Measurements from ENCODE around the gene KRTAP5-1. TPM values are rescaled to one million over a fixed set of nuclear protein-coding genes. Genes with fewer than 3 reads are reported as not detected.
A peak's percentile ranks its signal among the peaks of the same experiment; 100 is the strongest.
"Not testable (repeated sequence)": the region's sequence is repeated elsewhere in the genome, so short reads cannot be mapped to it uniquely, and the experiment has no call there.

KRTAP5-1 gene
- total and polyA plus RNA-seq, 7 experiments from 2014 or later = not detected

DNA sequence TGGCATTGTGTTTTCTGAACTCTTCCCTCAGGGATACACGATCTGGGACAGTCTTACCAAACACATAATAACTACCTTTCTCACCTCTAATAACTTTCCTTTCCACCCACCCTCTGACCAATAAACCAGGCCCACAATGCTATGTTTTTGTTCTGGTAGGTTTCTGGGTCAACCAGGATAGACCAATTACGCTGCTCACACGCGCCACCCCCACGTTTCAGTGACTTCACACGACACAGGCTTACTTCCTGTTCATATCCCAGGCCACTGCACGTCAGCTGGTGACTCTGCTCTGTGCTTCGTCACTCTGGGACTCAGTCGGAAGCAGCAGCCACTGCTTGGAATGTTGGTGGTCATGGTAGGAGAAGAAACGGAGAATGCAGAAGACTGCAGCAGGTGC lies 34.4 kb upstream of the KRTAP5-1 start:
- no peaks in the 10 kb centered on the region for H3K36me3 ChIP-seq (ENCODE audit: control insufficient read depth in 2 of 3, insufficient read depth in 3 of 3, low read length in 3 of 3)
- H3K27ac ChIP-seq (ENCODE audit: low read depth, low read length) = no peak overlapping the region
- ChIA-PET CTCF (interaction anchor here (0.6 kb wide), 1 partner anchor 96 kb away, joined by 4 read pairs; no protein-coding TSS in a partner anchor), POLR2A (no interaction called here)
- peak overlapping the region in 1 of 10 donors; percentile 64 for H3K4me3 Mint-ChIP-seq
- H3K4me1 ChIP-seq (ENCODE audit: control insufficient read depth in 2 of 2, insufficient read depth in 2 of 2, low read length in 2 of 2) = no peaks in the 10 kb centered on the region
- H3K27ac Mint-ChIP-seq = no peak overlapping the region
- peaks cover 0 to 5% (median 4%) of the 10 kb centered on the region in 7 donors for H3K4me1 Mint-ChIP-seq
- H3K27me3 ChIP-seq (ENCODE audit: control insufficient read depth in 2 of 2, insufficient read depth in 2 of 2, low read length in 2 of 2) = peaks cover 0 to under 1% of the 10 kb centered on the region in 2 donors
- ATAC-seq = peak; percentile 46
- peaks cover 4 to 46% (median 20%) of the 10 kb centered on the region in 5 donors for H3K27me3 Mint-ChIP-seq
- H3K9me3 Mint-ChIP-seq = peaks cover 0 to 2% (median 0%) of the 10 kb centered on the region in 11 donors
- no peak overlapping the region for H3K4me3 ChIP-seq (ENCODE audit: low read length)
- intact Hi-C loops (cut with micrococcal nuclease) = no loop called here
- no peaks in the 10 kb centered on the region for H3K9me3 ChIP-seq (ENCODE audit: control insufficient read depth in 2 of 3, low read length in 3 of 3)
- no peak for DNase-seq
- no peaks in the 10 kb centered on the region for H3K36me3 Mint-ChIP-seq

DNA sequence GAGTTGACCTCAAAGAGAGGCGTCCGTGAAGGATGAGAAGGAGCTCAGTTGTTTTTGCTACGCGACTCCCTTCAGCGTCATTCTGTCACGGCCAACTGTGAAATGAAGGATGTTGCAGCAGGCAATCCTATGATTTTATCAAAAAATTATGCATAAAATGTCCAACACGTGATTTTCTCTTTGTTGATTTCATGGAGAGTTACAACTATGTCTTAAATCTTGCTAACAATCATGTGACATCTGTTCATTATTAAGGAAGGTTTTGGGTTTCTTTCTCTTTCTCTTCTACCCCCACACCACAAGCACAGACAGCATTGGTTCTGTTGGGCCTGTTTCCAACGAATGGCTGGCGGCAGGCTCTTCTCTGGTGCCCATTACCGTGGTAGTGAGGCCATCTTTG lies 33.1 kb upstream of the KRTAP5-1 start:
- no peaks in the 10 kb centered on the region for H3K36me3 Mint-ChIP-seq
- DNase-seq = no peak
- H3K27me3 Mint-ChIP-seq = peaks cover 4 to 46% (median 26%) of the 10 kb centered on the region in 5 donors
- H3K27ac Mint-ChIP-seq = no peak overlapping the region
- ChIA-PET POLR2A (no interaction called here), CTCF (no interaction called here)
- Histone ChIP-seq H3K4me1 (ENCODE audit: control insufficient read depth in 2 of 2, insufficient read depth in 2 of 2, low read length in 2 of 2) (no peaks in the 10 kb centered on the region), H3K27me3 (ENCODE audit: control insufficient read depth in 2 of 2, insufficient read depth in 2 of 2, low read length in 2 of 2) (peaks cover 0 to 2% of the 10 kb centered on the region in 2 donors), H3K36me3 (ENCODE audit: control insufficient read depth in 2 of 3, insufficient read depth in 3 of 3, low read length in 3 of 3) (no peaks in the 10 kb centered on the region), H3K4me3 (ENCODE audit: low read length) (no peak overlapping the region), H3K9me3 (ENCODE audit: control insufficient read depth in 2 of 3, low read length in 3 of 3) (no peaks in the 10 kb centered on the region), H3K27ac (ENCODE audit: low read depth, low read length) (no peak overlapping the region)
- H3K9me3 Mint-ChIP-seq = peaks cover 0 to 2% (median 0%) of the 10 kb centered on the region in 11 donors
- no peak for ATAC-seq
- intact Hi-C loops (cut with micrococcal nuclease) = no loop called here
- no peak overlapping the region for H3K4me3 Mint-ChIP-seq
- H3K4me1 Mint-ChIP-seq = peaks cover 0 to 5% (median 4%) of the 10 kb centered on the region in 7 donors

DNA sequence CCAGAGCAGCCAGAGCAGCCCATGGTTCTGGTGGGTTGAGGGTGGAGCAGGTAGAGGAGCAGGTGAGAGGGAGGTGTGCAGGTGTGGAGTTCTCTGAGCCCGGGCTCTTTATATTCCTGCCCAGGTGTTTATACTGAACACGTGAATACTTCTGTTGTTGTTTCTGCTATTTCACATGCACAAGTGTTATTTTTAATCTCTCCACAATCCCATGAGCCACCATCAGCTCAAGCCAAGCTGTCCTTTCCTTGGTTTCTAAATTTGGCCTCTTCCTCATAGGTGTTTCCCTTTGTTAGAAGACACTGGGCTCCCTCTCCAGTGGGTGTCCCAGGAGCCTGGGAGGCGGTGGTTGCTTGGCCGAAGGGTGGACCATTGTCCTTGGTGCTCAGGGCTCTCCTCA lies 23.3 kb upstream of the KRTAP5-1 start, which contains the start of gene KRTAP5-3:
TSS of gene KRTAP5-3 (minus strand) at position 101 of the 400 bp plus-strand sequence. CDS start at position 23, 78 bp downstream.
- ATAC-seq (no peak), DNase-seq (no peak)
- H3K4me1 ChIP-seq (ENCODE audit: control insufficient read depth in 2 of 2, insufficient read depth in 2 of 2, low read length in 2 of 2) = no peaks in the 10 kb centered on the region
- peaks cover 0 to 4% of the 10 kb centered on the region in 2 donors for H3K27me3 ChIP-seq (ENCODE audit: control insufficient read depth in 2 of 2, insufficient read depth in 2 of 2, low read length in 2 of 2)
- no peak within 1 kb of the TSS for H3K27ac ChIP-seq (ENCODE audit: low read depth, low read length)
- no peaks in the 10 kb centered on the region for H3K36me3 ChIP-seq (ENCODE audit: control insufficient read depth in 2 of 3, insufficient read depth in 3 of 3, low read length in 3 of 3)
- ChIA-PET CTCF (no interaction called here), POLR2A (no interaction called here)
- H3K4me1 Mint-ChIP-seq = peaks cover 0 to 3% (median 0%) of the 10 kb centered on the region in 7 donors
- intact Hi-C loops (cut with micrococcal nuclease) = no loop called here
- H3K27me3 Mint-ChIP-seq = peaks cover 14 to 31% (median 26%) of the 10 kb centered on the region in 5 donors
- no peak within 1 kb of the TSS for H3K4me3 Mint-ChIP-seq
- H3K36me3 Mint-ChIP-seq = no peaks in the 10 kb centered on the region
- H3K9me3 ChIP-seq (ENCODE audit: control insufficient read depth in 2 of 3, low read length in 3 of 3) = no peaks in the 10 kb centered on the region
- peaks cover 0 to 3% (median 0%) of the 10 kb centered on the region in 11 donors for H3K9me3 Mint-ChIP-seq
- H3K4me3 ChIP-seq (ENCODE audit: low read length) = no peak within 1 kb of the TSS
- no peak within 1 kb of the TSS for H3K27ac Mint-ChIP-seq

DNA sequence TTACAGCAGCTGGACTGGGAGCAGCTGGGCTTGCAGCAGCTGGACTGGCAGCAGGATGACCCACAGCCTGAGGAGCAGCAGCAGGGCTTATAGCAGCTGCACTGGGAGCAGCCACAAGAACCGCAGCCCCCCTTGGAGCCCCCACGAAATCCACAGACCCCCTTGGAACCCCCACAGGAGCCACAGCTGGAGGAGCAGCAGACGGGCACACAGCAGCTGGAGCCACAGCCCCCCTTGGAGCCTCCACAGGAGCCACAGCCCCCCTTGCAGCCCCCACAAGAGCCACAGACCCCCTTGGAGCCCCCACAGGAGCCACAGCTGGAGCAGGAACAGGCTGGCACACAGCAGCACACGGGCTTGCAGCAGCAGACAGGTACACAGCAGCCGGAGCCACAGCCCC lies 22.8 kb upstream of the KRTAP5-1 start:
- H3K4me3 ChIP-seq (ENCODE audit: low read length); H3K9me3 ChIP-seq (ENCODE audit: control insufficient read depth in 2 of 3, low read length in 3 of 3); ATAC-seq; POLR2A ChIA-PET; H3K4me1 ChIP-seq (ENCODE audit: control insufficient read depth in 2 of 2, insufficient read depth in 2 of 2, low read length in 2 of 2); H3K27me3 ChIP-seq (ENCODE audit: control insufficient read depth in 2 of 2, insufficient read depth in 2 of 2, low read length in 2 of 2); H3K4me3 Mint-ChIP-seq; H3K36me3 Mint-ChIP-seq; DNase-seq; H3K27ac ChIP-seq (ENCODE audit: low read depth, low read length); H3K9me3 Mint-ChIP-seq; H3K36me3 ChIP-seq (ENCODE audit: control insufficient read depth in 2 of 3, insufficient read depth in 3 of 3, low read length in 3 of 3); H3K4me1 Mint-ChIP-seq; intact Hi-C loops (cut with micrococcal nuclease); H3K27ac Mint-ChIP-seq; CTCF ChIA-PET: not testable (repeated sequence)
- H3K27me3 Mint-ChIP-seq = peaks cover 19 to 36% (median 30%) of the 10 kb centered on the region in 5 donors

DNA sequence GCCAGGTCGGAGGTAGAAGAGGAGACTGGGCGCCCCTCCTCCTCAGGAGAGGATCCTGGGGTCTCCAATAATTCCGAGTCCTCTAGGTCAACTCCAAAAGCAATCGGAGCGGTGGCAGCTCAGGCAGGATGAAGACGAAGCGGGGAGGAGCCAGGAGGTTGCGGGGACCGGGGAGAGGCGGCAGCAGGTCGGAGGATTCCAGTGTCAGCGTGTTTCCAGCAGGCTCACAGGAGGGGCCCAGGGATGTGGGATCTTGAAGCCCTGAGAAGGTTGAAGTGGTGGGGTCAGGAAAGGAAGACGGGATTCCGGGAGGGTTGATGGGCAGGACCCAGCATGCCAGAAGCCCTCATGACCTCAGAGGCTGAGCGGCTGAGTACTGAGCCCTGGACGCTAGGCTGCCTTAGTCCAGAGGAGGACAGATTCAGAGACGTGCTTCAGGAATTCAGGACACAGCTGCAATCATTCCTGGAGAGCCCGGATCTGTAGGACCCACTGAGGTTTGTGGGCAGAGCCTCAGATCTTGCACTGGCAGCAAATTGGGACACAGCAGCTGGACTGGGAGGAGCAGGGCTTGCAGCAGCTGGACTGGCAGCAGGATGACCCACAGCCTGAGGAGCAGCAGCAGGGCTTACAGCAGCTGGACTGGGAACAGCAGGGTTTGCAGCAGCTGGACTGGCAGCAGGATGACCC lies 22.2 kb upstream of the KRTAP5-1 start:
- CTCF ChIA-PET; H3K27me3 ChIP-seq (ENCODE audit: control insufficient read depth in 2 of 2, insufficient read depth in 2 of 2, low read length in 2 of 2); H3K36me3 ChIP-seq (ENCODE audit: control insufficient read depth in 2 of 3, insufficient read depth in 3 of 3, low read length in 3 of 3); H3K4me3 ChIP-seq (ENCODE audit: low read length); intact Hi-C loops (cut with micrococcal nuclease); H3K4me1 ChIP-seq (ENCODE audit: control insufficient read depth in 2 of 2, insufficient read depth in 2 of 2, low read length in 2 of 2); H3K4me1 Mint-ChIP-seq; H3K27ac ChIP-seq (ENCODE audit: low read depth, low read length); H3K9me3 Mint-ChIP-seq; H3K36me3 Mint-ChIP-seq; ATAC-seq; H3K27ac Mint-ChIP-seq; POLR2A ChIA-PET; DNase-seq; H3K4me3 Mint-ChIP-seq; H3K9me3 ChIP-seq (ENCODE audit: control insufficient read depth in 2 of 3, low read length in 3 of 3): not testable (repeated sequence)
- H3K27me3 Mint-ChIP-seq = peaks cover 22 to 41% (median 32%) of the 10 kb centered on the region in 5 donors

DNA sequence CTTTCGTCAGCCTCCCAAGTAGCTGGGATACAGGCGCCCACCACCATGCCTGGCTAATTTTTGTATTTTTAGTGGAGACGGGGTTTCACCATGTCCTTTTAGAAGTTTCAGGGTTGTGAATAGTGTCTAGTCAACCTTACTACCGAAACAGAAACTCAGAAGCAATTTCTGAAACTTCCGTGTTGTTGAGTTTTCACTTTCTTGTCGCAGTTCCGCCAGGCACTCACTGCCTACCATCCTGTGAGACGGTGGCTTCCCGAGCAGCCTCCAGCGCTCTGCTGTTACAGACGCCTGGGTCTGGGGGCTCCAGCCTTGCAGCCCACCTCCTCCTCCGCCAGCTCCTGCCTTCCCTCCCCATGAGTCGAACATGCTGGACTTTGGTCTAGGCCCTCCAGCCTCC lies 20.8 kb upstream of the KRTAP5-1 start:
- DNase-seq; H3K27ac ChIP-seq (ENCODE audit: low read depth, low read length); H3K4me1 ChIP-seq (ENCODE audit: control insufficient read depth in 2 of 2, insufficient read depth in 2 of 2, low read length in 2 of 2); H3K4me3 Mint-ChIP-seq; H3K9me3 Mint-ChIP-seq; H3K4me3 ChIP-seq (ENCODE audit: low read length); H3K4me1 Mint-ChIP-seq; H3K36me3 ChIP-seq (ENCODE audit: control insufficient read depth in 2 of 3, insufficient read depth in 3 of 3, low read length in 3 of 3); intact Hi-C loops (cut with micrococcal nuclease); POLR2A ChIA-PET; H3K27me3 ChIP-seq (ENCODE audit: control insufficient read depth in 2 of 2, insufficient read depth in 2 of 2, low read length in 2 of 2); H3K36me3 Mint-ChIP-seq; H3K9me3 ChIP-seq (ENCODE audit: control insufficient read depth in 2 of 3, low read length in 3 of 3): not testable (repeated sequence)
- ATAC-seq = peak; percentile 22
- H3K27ac Mint-ChIP-seq = peak overlapping the region in 2 of 9 donors; percentile 7 to 54
- CTCF ChIA-PET = interaction anchor here (0.6 to 1.2 kb wide), 3 partner anchors 9 to 812 kb away, joined by 3 read pairs; no protein-coding TSS in a partner anchor
- peaks cover 34 to 47% (median 40%) of the 10 kb centered on the region in 5 donors for H3K27me3 Mint-ChIP-seq

DNA sequence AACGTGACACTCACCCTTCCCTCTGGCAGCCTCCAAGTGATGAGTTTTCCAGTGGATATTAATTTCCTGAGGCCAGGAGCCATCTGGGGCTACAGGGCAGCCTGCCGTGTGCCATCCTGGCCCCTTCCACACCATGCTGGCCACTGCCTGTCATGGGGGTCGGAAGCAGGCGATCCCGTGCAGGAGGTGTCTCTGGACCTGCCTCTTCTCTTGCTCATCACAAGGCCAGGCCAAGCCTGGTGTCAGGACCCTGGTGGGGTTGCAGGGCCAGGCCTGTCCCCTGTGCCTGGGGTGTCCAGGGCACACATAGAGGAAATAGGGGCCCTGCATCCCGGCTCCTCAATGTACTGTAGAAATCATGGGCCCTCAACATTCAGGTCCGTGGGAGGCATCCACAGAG lies 19.6 kb upstream of the KRTAP5-1 start:
- POLR2A ChIA-PET = no interaction called here
- H3K27me3 Mint-ChIP-seq = peaks cover 36 to 49% (median 47%) of the 10 kb centered on the region in 5 donors
- no peak for DNase-seq

More for the DNA sequence above, 19.6 kb upstream of the KRTAP5-1 start:
- Mint-ChIP-seq H3K4me1 (peaks cover 0 to 3% (median 0%) of the 10 kb centered on the region in 7 donors), H3K4me3 (no peak overlapping the region), H3K36me3 (no peaks in the 10 kb centered on the region), H3K27ac (no peak overlapping the region), H3K9me3 (no peaks in the 10 kb centered on the region)
- Histone ChIP-seq H3K27ac (ENCODE audit: low read depth, low read length) (no peak overlapping the region), H3K4me3 (ENCODE audit: low read length) (no peak overlapping the region), H3K36me3 (ENCODE audit: control insufficient read depth in 2 of 3, insufficient read depth in 3 of 3, low read length in 3 of 3) (no peaks in the 10 kb centered on the region), H3K9me3 (ENCODE audit: control insufficient read depth in 2 of 3, low read length in 3 of 3) (no peaks in the 10 kb centered on the region), H3K27me3 (ENCODE audit: control insufficient read depth in 2 of 2, insufficient read depth in 2 of 2, low read length in 2 of 2) (peaks cover 0 to 4% of the 10 kb centered on the region in 2 donors), H3K4me1 (ENCODE audit: control insufficient read depth in 2 of 2, insufficient read depth in 2 of 2, low read length in 2 of 2) (no peaks in the 10 kb centered on the region)
- intact Hi-C loops (cut with micrococcal nuclease) = no loop called here
- CTCF ChIA-PET = interaction anchor here (0.6 to 1.2 kb wide), 2 partner anchors 16 to 285 kb away, joined by 3 read pairs; no protein-coding TSS in a partner anchor
- no peak for ATAC-seq

All from naive thymus-derived CD4-positive, alpha-beta T cell (primary cell).